Stimulated activated CD8-positive, alpha-beta memory T cell treated with anti-CD3 and anti-CD28 coated beads, Interleukin-7, amount 100 ng/mL, for 4 hours (primary cell): Measurements from ENCODE around the gene CEP112.
"Not testable (repeated sequence)": the region's sequence is repeated elsewhere in the genome, so short reads cannot be mapped to it uniquely, and the experiment has no call there.

Experiments used
- DNase-seq, 2 donors: peaks; one replicate each; pipeline ENCODE4 v3.0.0-alpha.2; 2020; ENCODE audit warnings: low read depth in 2 of 2

The CEP112 gene

GRCh38 chr17:65688307-65688706 is 503.6 kb downstream of the CEP112 start:
- no peak for DNase-seq

- no peak for DNase-seq
Measured at GRCh38 chr17:65685110-65685509, 506.8 kb downstream of the CEP112 start.

- no peak for DNase-seq
Measured at GRCh38 chr17:65684631-65685030, 507.3 kb downstream of the CEP112 start.

- no peak for DNase-seq
Measured at GRCh38 chr17:65683428-65683827, 508.5 kb downstream of the CEP112 start.

GRCh38 chr17:65681763-65682162 is 510.2 kb downstream of the CEP112 start:
- DNase-seq = not testable (repeated sequence)

- DNase-seq = no peak
Measured at GRCh38 chr17:65679165-65679845, 512.6 kb downstream of the CEP112 start.

- DNase-seq = no peak
Measured at GRCh38 chr17:65678546-65678945, 513.4 kb downstream of the CEP112 start.

GRCh38 chr17:65677932-65678331 is 514.0 kb downstream of the CEP112 start:
- DNase-seq = no peak

- DNase-seq = no peak
Measured at GRCh38 chr17:65674246-65675045, 517.5 kb downstream of the CEP112 start.

GRCh38 chr17:65670667-65671371 is 521.1 kb downstream of the CEP112 start:
- no peak for DNase-seq

- DNase-seq = no peak
Measured at GRCh38 chr17:65668211-65668610, 523.7 kb downstream of the CEP112 start.

- no peak for DNase-seq
Measured at GRCh38 chr17:65667656-65668055, 524.3 kb downstream of the CEP112 start.

- DNase-seq = no peak
Measured at GRCh38 chr17:65666876-65667321, 525.0 kb downstream of the CEP112 start.

- DNase-seq = no peak
Measured at GRCh38 chr17:65665966-65666365, 526.0 kb downstream of the CEP112 start.

- DNase-seq = no peak
Measured at GRCh38 chr17:65664696-65665095, 527.2 kb downstream of the CEP112 start.

GRCh38 chr17:65664266-65664665 is 527.7 kb downstream of the CEP112 start:
- DNase-seq = no peak

- no peak for DNase-seq
Measured at GRCh38 chr17:65662196-65662595, 529.7 kb downstream of the CEP112 start.

- no peak for DNase-seq
Measured at GRCh38 chr17:65660947-65661346, 531.0 kb downstream of the CEP112 start.

- no peak for DNase-seq
Measured at GRCh38 chr17:65660078-65660477, 531.9 kb downstream of the CEP112 start.

GRCh38 chr17:65659512-65659911 is 532.4 kb downstream of the CEP112 start:
- DNase-seq = no peak

GRCh38 chr17:65657251-65657828 is 534.6 kb downstream of the CEP112 start:
- DNase-seq = no peak
